GM12872 (cell line): ENCODE results near the gene KIF1C.

Experiments
- TF ChIP-seq, protein P1 (sequence below): IDR thresholded peaks from 3 replicates; pipeline ENCODE4 v1.5.1; 2011; ENCODE audit warnings: low read depth, mild to moderate bottlenecking, low read length, moderate library complexity; ENCODE audit not compliant: insufficient read depth

KIF1C gene

GRCh38 chr17:5027299-5027698 is 29.5 kb downstream of the KIF1C start:
- TF ChIP-seq, protein P1, sequence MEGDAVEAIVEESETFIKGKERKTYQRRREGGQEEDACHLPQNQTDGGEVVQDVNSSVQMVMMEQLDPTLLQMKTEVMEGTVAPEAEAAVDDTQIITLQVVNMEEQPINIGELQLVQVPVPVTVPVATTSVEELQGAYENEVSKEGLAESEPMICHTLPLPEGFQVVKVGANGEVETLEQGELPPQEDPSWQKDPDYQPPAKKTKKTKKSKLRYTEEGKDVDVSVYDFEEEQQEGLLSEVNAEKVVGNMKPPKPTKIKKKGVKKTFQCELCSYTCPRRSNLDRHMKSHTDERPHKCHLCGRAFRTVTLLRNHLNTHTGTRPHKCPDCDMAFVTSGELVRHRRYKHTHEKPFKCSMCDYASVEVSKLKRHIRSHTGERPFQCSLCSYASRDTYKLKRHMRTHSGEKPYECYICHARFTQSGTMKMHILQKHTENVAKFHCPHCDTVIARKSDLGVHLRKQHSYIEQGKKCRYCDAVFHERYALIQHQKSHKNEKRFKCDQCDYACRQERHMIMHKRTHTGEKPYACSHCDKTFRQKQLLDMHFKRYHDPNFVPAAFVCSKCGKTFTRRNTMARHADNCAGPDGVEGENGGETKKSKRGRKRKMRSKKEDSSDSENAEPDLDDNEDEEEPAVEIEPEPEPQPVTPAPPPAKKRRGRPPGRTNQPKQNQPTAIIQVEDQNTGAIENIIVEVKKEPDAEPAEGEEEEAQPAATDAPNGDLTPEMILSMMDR = no peak

DNA sequence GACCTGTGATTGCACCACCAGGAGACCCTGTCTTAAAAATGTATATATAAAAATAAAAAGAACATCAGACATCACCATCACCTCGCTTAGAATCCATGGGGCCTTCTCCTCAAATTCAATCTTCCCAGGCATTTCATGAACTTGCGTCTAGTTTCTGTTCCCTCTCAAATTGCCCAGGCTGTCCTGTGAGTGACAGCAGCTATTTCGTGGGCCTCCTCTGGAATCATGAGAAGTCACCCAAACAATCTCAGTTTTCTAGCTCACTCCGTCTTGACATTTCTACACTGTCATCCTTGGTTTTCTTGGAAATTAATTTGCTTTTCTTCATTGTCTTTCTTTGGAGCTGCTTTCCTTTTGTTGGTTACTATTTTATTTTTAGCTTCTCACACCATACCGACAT is 30.2 kb downstream of the KIF1C start:
- TF ChIP-seq, protein P1 = no peak

GRCh38 chr17:5031365-5032082 is 33.8 kb downstream of the KIF1C start:
- TF ChIP-seq, protein P1 = peak; percentile 89

GRCh38 chr17:5032865-5033264 is 35.1 kb downstream of the KIF1C start:
- TF ChIP-seq, protein P1 = no peak

DNA sequence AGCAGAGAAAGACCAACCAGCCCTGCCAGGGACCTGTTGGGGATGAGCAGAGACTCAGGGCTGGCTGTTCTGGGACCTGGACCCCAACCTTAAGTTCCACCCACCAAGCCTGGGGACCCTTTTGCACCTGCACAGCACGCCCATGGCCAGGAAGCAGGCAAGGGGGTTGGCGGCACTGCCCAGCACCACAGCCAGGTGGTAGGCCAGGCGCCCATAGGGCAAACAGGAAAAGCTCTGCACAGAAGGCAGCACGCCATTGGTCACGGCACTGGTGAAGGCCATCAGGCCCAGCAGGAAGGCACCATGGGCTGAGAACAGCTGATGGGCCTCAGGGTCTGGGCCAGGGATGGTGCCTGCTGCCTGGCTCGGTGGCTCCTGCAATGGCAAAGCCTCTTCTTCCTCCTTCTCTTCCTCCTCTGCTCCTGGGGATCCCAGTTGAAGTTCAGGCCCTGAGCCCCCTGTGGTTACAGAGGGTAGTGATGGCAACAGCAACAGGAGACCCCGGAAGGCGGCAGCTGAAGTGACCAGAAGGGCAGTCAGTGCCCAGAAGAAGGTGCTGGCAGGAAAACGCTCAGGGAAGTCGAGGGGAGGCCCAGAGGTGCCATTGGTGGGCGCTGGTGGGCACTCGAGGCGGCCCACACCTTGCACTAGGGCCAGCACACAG is 35.7 kb downstream of the KIF1C start:
- TF ChIP-seq, protein P1 = no peak

GRCh38 chr17:5034063-5034462 is 36.3 kb downstream of the KIF1C start:
- TF ChIP-seq, protein P1 = no peak

GRCh38 chr17:5034651-5035050 is 36.9 kb downstream of the KIF1C start:
- TF ChIP-seq, protein P1 = no peak
